ENCODE results near the gene FURIN.

GRCh38 chr15:90857883-90858443 lies 10.4 kb upstream of the FURIN start:
- no peak for TF ChIP-seq CTCF (conservative IDR thresholded peaks at IDR 0.05; ENCODE audit: low read length)
- no peak for TF ChIP-seq EZH2phosphoT487 (IDR thresholded peaks at IDR 0.05; ENCODE audit: borderline replicate concordance, low read depth, low read length)
